Left ventricle myocardium inferior (tissue), 1 donor: Measurements from ENCODE around the gene DTNB. TPM values are rescaled to one million over a fixed set of nuclear protein-coding genes. Genes with fewer than 3 reads are reported as not detected.

ENCODE experiments used
- DNase-seq: peaks from one replicate; pipeline ENCODE4 v3.0.0-alpha.2; 2020
- H3K27ac ChIP-seq: fragments of 200-600 bp; replicated peaks from 2 replicates; pipeline ENCODE4 v1.8.0; 2021
- H3K27me3 ChIP-seq: fragments of 200-600 bp; 2 replicates; pipeline ENCODE4 v1.8.0; 2021; ENCODE audit warnings: low read depth
- H3K36me3 ChIP-seq: fragments of 200-600 bp; 2 replicates; pipeline ENCODE4 v1.8.0; 2021
- H3K4me1 ChIP-seq: fragments of 200-600 bp; 2 replicates; pipeline ENCODE4 v1.8.0; 2021
- H3K4me3 ChIP-seq: fragments of 200-600 bp; 2 replicates; pipeline ENCODE4 v1.8.0; 2021; ENCODE audit warnings: mild to moderate bottlenecking, moderate library complexity
- H3K9me3 ChIP-seq: fragments of 200-600 bp; replicated peaks from 2 replicates; pipeline ENCODE4 v1.8.0; 2021
- CTCF ChIP-seq: fragments of 200-600 bp; IDR thresholded peaks from 2 replicates; pipeline ENCODE4 v1.8.0; 2021; ENCODE audit warnings: antibody characterized with exemption, mild to moderate bottlenecking, borderline replicate concordance
- intact Hi-C: fragments of 100-400 bp; cut with micrococcal nuclease; formaldehyde crosslinking; loops from one replicate; pipeline ENCODE4 v1.11.0; 2022
- total RNA-seq: library from RNA; stranded (reverse); fragmentation: NEBNext Ultra II Directional; extraction: Animal tissue kit (Norgen Biotek cat#: 25700); gene quantifications from one replicate; pipeline ENCODE4 v1.2.1, GENCODE V29; 2021
- donor health status: DM: no; HTN: yes; CAD: no; lungs with severe emphysema.

DTNB gene
- total RNA-seq, 1 donor from 2014 or later = 4.5 TPM

GRCh38 chr2:25411753-25412152 is 261.6 kb downstream of the DTNB start:
- H3K4me3 ChIP-seq = no peak overlapping the region
- intact Hi-C loops = no loop called here
- no peaks in the 10 kb centered on the region for H3K36me3 ChIP-seq
- no peaks in the 10 kb centered on the region for H3K4me1 ChIP-seq
- H3K27me3 ChIP-seq = no peaks in the 10 kb centered on the region
- H3K27ac ChIP-seq = no peak overlapping the region
- no peaks in the 10 kb centered on the region for H3K9me3 ChIP-seq
- no peak for DNase-seq
- TF ChIP-seq CTCF = no peak

- intact Hi-C loops = no loop called here
- no peaks in the 10 kb centered on the region for H3K36me3 ChIP-seq
- no peak for DNase-seq
- no peak overlapping the region for H3K4me3 ChIP-seq
- H3K27ac ChIP-seq = no peak overlapping the region
- H3K4me1 ChIP-seq = no peaks in the 10 kb centered on the region
- no peaks in the 10 kb centered on the region for H3K27me3 ChIP-seq
- no peak for TF ChIP-seq CTCF
- no peaks in the 10 kb centered on the region for H3K9me3 ChIP-seq
Measured at GRCh38 chr2:25411281-25411680, 262.1 kb downstream of the DTNB start.

- H3K27ac ChIP-seq = no peak overlapping the region
- H3K27me3 ChIP-seq = no peaks in the 10 kb centered on the region
- H3K36me3 ChIP-seq = no peaks in the 10 kb centered on the region
- DNase-seq = no peak
- H3K4me3 ChIP-seq = no peak overlapping the region
- intact Hi-C loops = no loop called here
- H3K9me3 ChIP-seq = no peaks in the 10 kb centered on the region
- no peaks in the 10 kb centered on the region for H3K4me1 ChIP-seq
- TF ChIP-seq CTCF = no peak
Measured at GRCh38 chr2:25410370-25410769, 263.0 kb downstream of the DTNB start.

GRCh38 chr2:25409468-25409867 is 263.9 kb downstream of the DTNB start:
- H3K9me3 ChIP-seq = no peaks in the 10 kb centered on the region
- TF ChIP-seq CTCF = no peak
- H3K27ac ChIP-seq = no peak overlapping the region
- no peaks in the 10 kb centered on the region for H3K4me1 ChIP-seq
- no peak for DNase-seq
- H3K36me3 ChIP-seq = no peaks in the 10 kb centered on the region
- H3K27me3 ChIP-seq = no peaks in the 10 kb centered on the region
- intact Hi-C loops = no loop called here
- no peak overlapping the region for H3K4me3 ChIP-seq

GRCh38 chr2:25409044-25409443 is 264.3 kb downstream of the DTNB start:
- H3K9me3 ChIP-seq = no peaks in the 10 kb centered on the region
- no peak overlapping the region for H3K4me3 ChIP-seq
- no peak for DNase-seq
- no peak overlapping the region for H3K27ac ChIP-seq
- H3K4me1 ChIP-seq = no peaks in the 10 kb centered on the region
- intact Hi-C loops = no loop called here
- H3K27me3 ChIP-seq = no peaks in the 10 kb centered on the region
- TF ChIP-seq CTCF = no peak
- H3K36me3 ChIP-seq = no peaks in the 10 kb centered on the region
